Panc1 (cell line): ENCODE results near the gene MLH3. TPM values are rescaled to one million over a fixed set of nuclear protein-coding genes. Genes with fewer than 3 reads are reported as not detected.

ENCODE experiments used
- ATAC-seq: fragments of 200-7000 bp; cut with Tn5 transposase; 2 replicates; pipeline ENCODE4 v1.9.1; 2020; ENCODE audit warnings: mild to moderate bottlenecking, moderate library complexity
- BruUV-seq: library from RNA; stranded (reverse); fragments of 400-500 nt; replicated peaks from 2 replicates; lab custom pipeline; 2021; lab: Mats Ljungman, UMichigan
- CTCF ChIA-PET: fragments of 300-600 bp; sonication (Branson Sonifier 250); formaldehyde crosslinking; loops from one replicate; lab custom pipeline; 2022; ENCODE audit warnings: antibody characterized with exemption; lab: Charles Lee
- POLR2A ChIA-PET: fragments of 300-600 bp; sonication (Branson Sonifier 250); formaldehyde crosslinking; loops from one replicate; lab custom pipeline; 2022; ENCODE audit warnings: antibody characterized with exemption; lab: Charles Lee
- DNase-seq: peaks from one replicate; pipeline ENCODE4 v3.0.0-alpha.2; 2010; ENCODE audit warnings: low read depth, low spot score
- H3K27ac ChIP-seq: 2 replicates; pipeline ENCODE4 v1.5.1; 2011; ENCODE audit warnings: mild to moderate bottlenecking, low read length, inconsistent platforms
- H3K27me3 ChIP-seq: fragments of 200-500 bp; sonication (Bioruptor generic); 2 replicates; pipeline ENCODE4 v1.6.0; 2014; ENCODE audit warnings: low read length, inconsistent platforms; ENCODE audit not compliant: control insufficient read depth, insufficient read depth
- H3K36me3 ChIP-seq: fragments of 200-500 bp; sonication (Bioruptor generic); 2 replicates; pipeline ENCODE4 v1.5.1; 2014; ENCODE audit warnings: inconsistent platforms, mild to moderate bottlenecking, low read length, moderate library complexity; ENCODE audit not compliant: control insufficient read depth, insufficient read depth
- H3K4me1 ChIP-seq: 2 replicates; pipeline ENCODE4 v1.5.1; 2011; ENCODE audit warnings: inconsistent platforms, mild to moderate bottlenecking, low read length, moderate library complexity; ENCODE audit not compliant: control insufficient read depth, insufficient read depth
- H3K4me3 ChIP-seq, 2 experiments: 2 replicates each; pipeline ENCODE4 v1.5.1; 2011 to 2012; ENCODE audit warnings: low read depth in 2 of 2, low read length in 2 of 2, mild to moderate bottlenecking in 2 of 2, inconsistent platforms in 1 of 2, moderate library complexity in 1 of 2
- H3K9me3 ChIP-seq: fragments of 200-500 bp; sonication (Bioruptor generic); 2 replicates; pipeline ENCODE4 v1.5.1; 2014; ENCODE audit warnings: low read depth, mild to moderate bottlenecking, inconsistent platforms, low read length, moderate library complexity; ENCODE audit not compliant: control insufficient read depth, insufficient read depth
- CTCF ChIP-seq: fragments of 450-650 bp; IDR thresholded peaks from 2 replicates; pipeline ENCODE4 v1.5.1; 2017; ENCODE audit warnings: mild to moderate bottlenecking
- POLR2AphosphoS5 ChIP-seq: IDR thresholded peaks from 2 replicates; pipeline ENCODE4 v1.6.1; 2012; ENCODE audit warnings: mild to moderate bottlenecking, low read depth, low read length, moderate library complexity
- REST ChIP-seq, 2 experiments: IDR thresholded peaks; 2 replicates each; pipeline ENCODE4 v1.6.1; 2011 to 2012; ENCODE audit warnings: low read depth in 2 of 2, control low read depth in 1 of 2, low read length in 1 of 2, mild to moderate bottlenecking in 1 of 2, moderate library complexity in 1 of 2; ENCODE audit not compliant: insufficient read depth in 1 of 2
- SIN3A ChIP-seq: IDR thresholded peaks from 2 replicates; pipeline ENCODE4 v1.6.1; 2012; ENCODE audit warnings: low read depth, mild to moderate bottlenecking, low read length, moderate library complexity, borderline replicate concordance; ENCODE audit not compliant: insufficient read depth
- TCF7L2 ChIP-seq: IDR thresholded peaks from 2 replicates; pipeline ENCODE4 v1.6.1; 2011; ENCODE audit warnings: mild to moderate bottlenecking, low read depth, low read length, inconsistent platforms
- in situ Hi-C: cut with HindIII; loops from 2 replicates; pipeline ENCODE4 v1.10.0; 2016; ENCODE audit warnings: low sequenced_read_pairs, low pct_unique_long_range_greater_than_20kb
- intact Hi-C: fragments of 100-400 bp; cut with micrococcal nuclease; formaldehyde crosslinking; loops from one replicate; pipeline ENCODE4 v1.10.0; 2022; ENCODE audit not compliant: unreplicated experiment
- total RNA-seq: library from RNA; stranded (reverse); gene quantifications from one replicate; pipeline ENCODE4 v1.2.1, GENCODE V29; 2021; ENCODE audit not compliant: unreplicated experiment

MLH3 gene
- total RNA-seq, 1 experiment from 2014 or later, result 17.0 TPM

- CTCF ChIA-PET, result no interaction called here
- no peak overlapping the region for H3K4me3 ChIP-seq
- no peaks in the 10 kb centered on the region for H3K9me3 ChIP-seq
- TF ChIP-seq TCF7L2, result no peak
- TF ChIP-seq CTCF, result no peak
- TF ChIP-seq SIN3A, result no peak
- TF ChIP-seq REST (IDR thresholded peaks at IDR 0.05; ENCODE audit: insufficient read depth in 1 of 2, low read depth in 2 of 2, low read length in 1 of 2), result no peak
- no peak for TF ChIP-seq POLR2AphosphoS5
- no peaks in the 10 kb centered on the region for H3K27me3 ChIP-seq
- H3K4me1 ChIP-seq, result peaks cover 9% of the 10 kb centered on the region
- no peaks in the 10 kb centered on the region for H3K36me3 ChIP-seq
- in situ Hi-C loops, result no loop called here
- POLR2A ChIA-PET, result no interaction called here
- DNase-seq (no peak), ATAC-seq (no peak)
- no TSS peak for BruUV-seq
- H3K27ac ChIP-seq, result no peak overlapping the region
- intact Hi-C loops, result no loop called here
Observed at GRCh38 chr14:74984236-74985027, 66.8 kb downstream of the MLH3 start.

- no peak overlapping the region for H3K4me3 ChIP-seq
- TF ChIP-seq REST (IDR thresholded peaks at IDR 0.05; ENCODE audit: insufficient read depth in 1 of 2, low read depth in 2 of 2, low read length in 1 of 2) (no peak), TCF7L2 (no peak), CTCF (no peak), SIN3A (no peak), POLR2AphosphoS5 (no peak)
- ChIA-PET POLR2A (interaction anchor here (0.6 kb wide), 1 partner anchor 245 kb away, joined by 4 read pairs; no protein-coding TSS in a partner anchor), CTCF (no interaction called here)
- no peak for DNase-seq
- H3K9me3 ChIP-seq, result no peaks in the 10 kb centered on the region
- no peaks in the 10 kb centered on the region for H3K27me3 ChIP-seq
- ATAC-seq, result no peak
- in situ Hi-C loops, result no loop called here
- intact Hi-C loops, result no loop called here
- peaks cover 10% of the 10 kb centered on the region for H3K4me1 ChIP-seq
- H3K27ac ChIP-seq, result no peak overlapping the region
- H3K36me3 ChIP-seq, result no peaks in the 10 kb centered on the region
- BruUV-seq, result no TSS peak
Observed at GRCh38 chr14:74983343-74983742, 67.9 kb downstream of the MLH3 start.
